HepG2 (cell line): Measurements from ENCODE around the gene MXRA7. TPM values are rescaled to one million over a fixed set of nuclear protein-coding genes. Genes with fewer than 3 reads are reported as not detected.

Source experiments
- CC2D1A ChIP-seq: sonication (generic); formaldehyde crosslinking; IDR thresholded peaks from 2 replicates; pipeline ENCODE4 v1.8.1; 2023; ENCODE audit warnings: mild to moderate bottlenecking, missing genetic modification reagents
- CENPT ChIP-seq: sonication (generic); formaldehyde crosslinking; IDR thresholded peaks from 2 replicates; pipeline ENCODE4 v1.8.0; 2022; ENCODE audit warnings: low read depth, mild to moderate bottlenecking, moderate library complexity, missing genetic modification reagents
- ETV5 ChIP-seq: IDR thresholded peaks from 2 replicates; pipeline ENCODE4 v1.6.1; 2018; ENCODE audit warnings: missing biosample characterization, missing genetic modification reagents, inconsistent platforms, borderline replicate concordance
- FIP1L1 ChIP-seq: fragments of 200-400 bp; formaldehyde crosslinking; IDR thresholded peaks from 2 replicates; pipeline ENCODE4 v1.6.1; 2018; ENCODE audit warnings: low read depth, mild to moderate bottlenecking, low read length, moderate library complexity, borderline replicate concordance; ENCODE audit not compliant: insufficient read depth
- FOXO1 ChIP-seq: sonication (generic); formaldehyde crosslinking; IDR thresholded peaks from 2 replicates; pipeline ENCODE4 v1.4.0; 2020; ENCODE audit warnings: missing genetic modification reagents
- HES4 ChIP-seq: sonication (generic); formaldehyde crosslinking; IDR thresholded peaks from 2 replicates; pipeline ENCODE4 v1.9.0; 2021; ENCODE audit warnings: mild to moderate bottlenecking, missing genetic modification reagents, borderline replicate concordance
- MAX ChIP-seq: IDR thresholded peaks from 2 replicates; pipeline ENCODE4 v1.6.1; 2012; ENCODE audit warnings: inconsistent platforms
- PAWR ChIP-seq: sonication (generic); formaldehyde crosslinking; IDR thresholded peaks from 2 replicates; pipeline ENCODE4 v1.4.0; 2020; ENCODE audit warnings: missing genetic modification reagents, mild to moderate bottlenecking, borderline replicate concordance
- PITX1 ChIP-seq: sonication (generic); formaldehyde crosslinking; IDR thresholded peaks from 2 replicates; pipeline ENCODE4 v1.5.1; 2020; ENCODE audit warnings: mild to moderate bottlenecking, missing genetic modification reagents
- RBM39 ChIP-seq: fragments of 200-400 bp; formaldehyde crosslinking; IDR thresholded peaks from one replicate; pipeline ENCODE4 v1.6.1; 2018; ENCODE audit warnings: antibody characterized with exemption, mild to moderate bottlenecking, low read depth, low read length; ENCODE audit not compliant: poor library complexity, severe bottlenecking
- REPIN1 ChIP-seq: sonication (generic); formaldehyde crosslinking; IDR thresholded peaks from 2 replicates; pipeline ENCODE4 v1.8.0; 2022; ENCODE audit warnings: missing genetic modification reagents, low read depth, mild to moderate bottlenecking, borderline replicate concordance
- SALL1 ChIP-seq: sonication (generic); formaldehyde crosslinking; IDR thresholded peaks from 2 replicates; pipeline ENCODE4 v1.8.0; 2022; ENCODE audit warnings: mild to moderate bottlenecking, missing genetic modification reagents
- SAP130 ChIP-seq: IDR thresholded peaks from 2 replicates; pipeline ENCODE4 v1.6.1; 2016; ENCODE audit warnings: low read depth
- SYNCRIP ChIP-seq: fragments of 200-400 bp; formaldehyde crosslinking; IDR thresholded peaks from 2 replicates; pipeline ENCODE4 v1.6.1; 2018; ENCODE audit warnings: mild to moderate bottlenecking, low read depth, low read length; ENCODE audit not compliant: insufficient read depth
- TBX2 ChIP-seq: sonication (generic); formaldehyde crosslinking; IDR thresholded peaks from 2 replicates; pipeline ENCODE4 v1.5.0; 2020; ENCODE audit warnings: missing genetic modification reagents, mild to moderate bottlenecking, borderline replicate concordance
- ZBTB38 ChIP-seq: sonication (generic); formaldehyde crosslinking; IDR thresholded peaks from 2 replicates; pipeline ENCODE4 v1.5.1; 2020; ENCODE audit warnings: mild to moderate bottlenecking, missing genetic modification reagents
- ZBTB7B ChIP-seq: sonication (generic); formaldehyde crosslinking; IDR thresholded peaks from 2 replicates; pipeline ENCODE4 v1.4.0; 2020; ENCODE audit warnings: missing genetic modification reagents
- ZFY ChIP-seq: sonication (generic); formaldehyde crosslinking; IDR thresholded peaks from 2 replicates; pipeline ENCODE4 v1.4.0; 2020; ENCODE audit warnings: missing genetic modification reagents
- ZNF17 ChIP-seq: sonication (generic); formaldehyde crosslinking; IDR thresholded peaks from 2 replicates; pipeline ENCODE4 v1.5.0; 2020; ENCODE audit warnings: mild to moderate bottlenecking, missing genetic modification reagents
- ZNF251 ChIP-seq: sonication (generic); formaldehyde crosslinking; IDR thresholded peaks from 2 replicates; pipeline ENCODE4 v1.9.0; 2021; ENCODE audit warnings: mild to moderate bottlenecking, missing genetic modification reagents
- ZNF329 ChIP-seq: sonication (generic); formaldehyde crosslinking; IDR thresholded peaks from 2 replicates; pipeline ENCODE4 v1.9.0; 2021; ENCODE audit warnings: low read depth, mild to moderate bottlenecking, missing genetic modification reagents
- ZNF367 ChIP-seq: sonication (generic); formaldehyde crosslinking; IDR thresholded peaks from 2 replicates; pipeline ENCODE4 v1.4.0; 2020; ENCODE audit warnings: missing genetic modification reagents, borderline replicate concordance
- ZNF382 ChIP-seq: sonication (generic); formaldehyde crosslinking; IDR thresholded peaks from 2 replicates; pipeline ENCODE4 v1.5.0; 2020; ENCODE audit warnings: missing genetic modification reagents, mild to moderate bottlenecking, borderline replicate concordance
- ZNF383 ChIP-seq: sonication (generic); formaldehyde crosslinking; IDR thresholded peaks from 2 replicates; pipeline ENCODE4 v1.4.0; 2020; ENCODE audit warnings: missing genetic modification reagents, mild to moderate bottlenecking, borderline replicate concordance
- ZNF570 ChIP-seq: sonication (generic); formaldehyde crosslinking; IDR thresholded peaks from 2 replicates; pipeline ENCODE4 v1.4.0; 2020; ENCODE audit warnings: mild to moderate bottlenecking, missing genetic modification reagents, borderline replicate concordance
- ZNF615 ChIP-seq: sonication (generic); formaldehyde crosslinking; IDR thresholded peaks from 2 replicates; pipeline ENCODE4 v1.5.0; 2020; ENCODE audit warnings: mild to moderate bottlenecking, missing genetic modification reagents, borderline replicate concordance
- polyA plus RNA-seq, 8 experiments: library from polyadenylated mRNA; depleted of rRNA in 3 of 8; stranded (reverse) in 7 of 8; unstranded in 1 of 8; fragments of >200 nt; fragmentation: Illumina TruSeq in 4 of 8; extraction: Trizol in 4 of 8; gene quantifications; 2 replicates each; pipeline versions ENCODE4 v1.2.1 to v1.2.3, GENCODE V29; 2011 to 2016; ENCODE audit warnings: low read depth in 4 of 8, missing spikeins in 1 of 8, mixed read lengths in 1 of 8; ENCODE audit not compliant: insufficient read depth in 1 of 8
- total RNA-seq, 5 experiments: library from RNA; depleted of rRNA; stranded (reverse); fragments of >200 nt; fragmentation: Illumina TruSeq; extraction: Trizol; gene quantifications; 2 replicates each; pipeline ENCODE4 v1.2.3, GENCODE V29; 2016; ENCODE audit warnings: low read depth in 1 of 5
- TF ChIP-seq, protein P1 (sequence below): sonication (generic); formaldehyde crosslinking; IDR thresholded peaks from 2 replicates; pipeline ENCODE4 v1.5.1; 2020; ENCODE audit warnings: mild to moderate bottlenecking, missing genetic modification reagents, moderate library complexity

Gene MXRA7
- total and polyA plus RNA-seq, 2 of the 13 experiments (the other 11 are each of a cell fraction or from before 2014, with no cell fraction given) = 44.8 to 112 TPM

GRCh38 chr17:76709077-76709950, 1.5 kb downstream of the MXRA7 start (continued):
- TF ChIP-seq CENPT (CRISPR knock-in tag) = no peak
- no peak for TF ChIP-seq ZNF570
- TF ChIP-seq ZNF615 = no peak
- no peak; the same call in 1 of the 2 replicates for TF ChIP-seq SAP130 (CRISPR knock-in tag)
- TF ChIP-seq MAX = peak; percentile 62
- TF ChIP-seq ZNF367 (CRISPR knock-in tag) = no peak
- TF ChIP-seq, protein P1, sequence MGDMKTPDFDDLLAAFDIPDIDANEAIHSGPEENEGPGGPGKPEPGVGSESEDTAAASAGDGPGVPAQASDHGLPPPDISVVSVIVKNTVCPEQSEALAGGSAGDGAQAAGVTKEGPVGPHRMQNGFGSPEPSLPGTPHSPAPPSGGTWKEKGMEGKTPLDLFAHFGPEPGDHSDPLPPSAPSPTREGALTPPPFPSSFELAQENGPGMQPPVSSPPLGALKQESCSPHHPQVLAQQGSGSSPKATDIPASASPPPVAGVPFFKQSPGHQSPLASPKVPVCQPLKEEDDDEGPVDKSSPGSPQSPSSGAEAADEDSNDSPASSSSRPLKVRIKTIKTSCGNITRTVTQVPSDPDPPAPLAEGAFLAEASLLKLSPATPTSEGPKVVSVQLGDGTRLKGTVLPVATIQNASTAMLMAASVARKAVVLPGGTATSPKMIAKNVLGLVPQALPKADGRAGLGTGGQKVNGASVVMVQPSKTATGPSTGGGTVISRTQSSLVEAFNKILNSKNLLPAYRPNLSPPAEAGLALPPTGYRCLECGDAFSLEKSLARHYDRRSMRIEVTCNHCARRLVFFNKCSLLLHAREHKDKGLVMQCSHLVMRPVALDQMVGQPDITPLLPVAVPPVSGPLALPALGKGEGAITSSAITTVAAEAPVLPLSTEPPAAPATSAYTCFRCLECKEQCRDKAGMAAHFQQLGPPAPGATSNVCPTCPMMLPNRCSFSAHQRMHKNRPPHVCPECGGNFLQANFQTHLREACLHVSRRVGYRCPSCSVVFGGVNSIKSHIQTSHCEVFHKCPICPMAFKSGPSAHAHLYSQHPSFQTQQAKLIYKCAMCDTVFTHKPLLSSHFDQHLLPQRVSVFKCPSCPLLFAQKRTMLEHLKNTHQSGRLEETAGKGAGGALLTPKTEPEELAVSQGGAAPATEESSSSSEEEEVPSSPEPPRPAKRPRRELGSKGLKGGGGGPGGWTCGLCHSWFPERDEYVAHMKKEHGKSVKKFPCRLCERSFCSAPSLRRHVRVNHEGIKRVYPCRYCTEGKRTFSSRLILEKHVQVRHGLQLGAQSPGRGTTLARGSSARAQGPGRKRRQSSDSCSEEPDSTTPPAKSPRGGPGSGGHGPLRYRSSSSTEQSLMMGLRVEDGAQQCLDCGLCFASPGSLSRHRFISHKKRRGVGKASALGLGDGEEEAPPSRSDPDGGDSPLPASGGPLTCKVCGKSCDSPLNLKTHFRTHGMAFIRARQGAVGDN = peak; percentile 74
- peak; percentile 61 for TF ChIP-seq RBM39
- TF ChIP-seq ZNF383 (CRISPR knock-in tag) = no peak
- TF ChIP-seq ZNF17 = no peak
- no peak for TF ChIP-seq ZNF329 (CRISPR knock-in tag)
- TF ChIP-seq ZNF382 (CRISPR knock-in tag) = no peak
- TF ChIP-seq TBX2 (CRISPR knock-in tag) = peak; percentile 13; the same call in 1 of the 2 replicates
- TF ChIP-seq PITX1 (CRISPR knock-in tag) = 0 out of 2 replicates have a peak, but pooled peaks have one; percentile 23
- TF ChIP-seq ZNF251 (CRISPR knock-in tag) = no peak
- no peak for TF ChIP-seq HES4 (CRISPR knock-in tag)
- TF ChIP-seq FIP1L1 = no peak
- TF ChIP-seq PAWR (CRISPR knock-in tag) = no peak
- TF ChIP-seq ZBTB38 (CRISPR knock-in tag) = peak; percentile 77
- peak; percentile 15; the same call in 1 of the 2 replicates for TF ChIP-seq ZBTB7B (CRISPR knock-in tag)
- no peak; the same call in 1 of the 2 replicates for TF ChIP-seq ETV5 (CRISPR knock-in tag)
- TF ChIP-seq SYNCRIP = no peak
- no peak for TF ChIP-seq REPIN1
- no peak for TF ChIP-seq CC2D1A (CRISPR knock-in tag)
- 0 out of 2 replicates have a peak, but pooled peaks have one; percentile 16 for TF ChIP-seq FOXO1 (CRISPR knock-in tag)
- TF ChIP-seq ZFY (CRISPR knock-in tag) = 0 out of 2 replicates have a peak, but pooled peaks have one; percentile 21
- TF ChIP-seq SALL1 (CRISPR knock-in tag) = peak; percentile 8; the same call in 1 of the 2 replicates
